ENCODE results near the gene ACOX3.
"Not testable (repeated sequence)": the region's sequence is repeated elsewhere in the genome, so short reads cannot be mapped to it uniquely, and the experiment has no call there.

Gene ACOX3

DNA sequence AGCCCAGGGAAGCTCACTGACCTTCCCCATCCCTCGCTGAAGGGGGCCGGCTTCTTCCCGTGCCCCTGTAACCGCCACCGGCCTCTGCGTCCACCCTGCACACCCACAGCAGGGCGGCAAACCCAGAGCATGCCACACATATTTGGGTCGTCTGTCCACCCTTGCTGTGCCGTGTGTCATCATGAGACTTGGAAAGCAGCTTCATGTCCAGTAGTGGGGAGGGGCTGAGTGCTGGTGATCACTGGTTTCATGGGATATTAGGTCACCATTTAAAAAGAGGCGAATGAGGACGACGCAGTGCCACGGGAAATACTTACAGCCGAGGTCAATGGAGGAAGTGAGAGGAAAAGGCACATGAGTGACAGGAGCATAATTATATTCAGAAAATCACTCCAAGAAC lies 96.1 kb downstream of the ACOX3 start:
- H3K27ac ChIP-seq = no peak overlapping the region
- TF ChIP-seq, protein P1, sequence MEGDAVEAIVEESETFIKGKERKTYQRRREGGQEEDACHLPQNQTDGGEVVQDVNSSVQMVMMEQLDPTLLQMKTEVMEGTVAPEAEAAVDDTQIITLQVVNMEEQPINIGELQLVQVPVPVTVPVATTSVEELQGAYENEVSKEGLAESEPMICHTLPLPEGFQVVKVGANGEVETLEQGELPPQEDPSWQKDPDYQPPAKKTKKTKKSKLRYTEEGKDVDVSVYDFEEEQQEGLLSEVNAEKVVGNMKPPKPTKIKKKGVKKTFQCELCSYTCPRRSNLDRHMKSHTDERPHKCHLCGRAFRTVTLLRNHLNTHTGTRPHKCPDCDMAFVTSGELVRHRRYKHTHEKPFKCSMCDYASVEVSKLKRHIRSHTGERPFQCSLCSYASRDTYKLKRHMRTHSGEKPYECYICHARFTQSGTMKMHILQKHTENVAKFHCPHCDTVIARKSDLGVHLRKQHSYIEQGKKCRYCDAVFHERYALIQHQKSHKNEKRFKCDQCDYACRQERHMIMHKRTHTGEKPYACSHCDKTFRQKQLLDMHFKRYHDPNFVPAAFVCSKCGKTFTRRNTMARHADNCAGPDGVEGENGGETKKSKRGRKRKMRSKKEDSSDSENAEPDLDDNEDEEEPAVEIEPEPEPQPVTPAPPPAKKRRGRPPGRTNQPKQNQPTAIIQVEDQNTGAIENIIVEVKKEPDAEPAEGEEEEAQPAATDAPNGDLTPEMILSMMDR (conservative IDR thresholded peaks at IDR 0.05) = no peak
- no peak for TF ChIP-seq ZFX (IDR thresholded peaks at IDR 0.05)

DNA sequence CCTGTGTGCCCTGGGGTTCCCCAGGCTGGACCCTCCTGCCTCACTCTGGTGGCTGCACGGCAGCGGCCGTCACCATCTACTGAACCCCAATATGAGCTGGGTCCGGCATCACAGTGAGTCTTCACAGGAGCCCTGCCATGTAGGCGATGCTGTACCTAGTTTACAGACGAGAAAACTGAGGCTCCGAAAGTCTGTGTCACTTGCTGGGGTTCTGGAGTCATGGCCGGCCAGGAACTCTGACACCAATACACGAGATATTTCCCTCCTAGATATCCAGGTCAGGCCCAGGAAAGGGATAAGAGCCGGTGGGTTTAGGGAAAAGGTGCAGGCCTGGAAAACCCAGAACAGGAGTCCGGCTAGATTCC lies 96.6 kb downstream of the ACOX3 start:
- no peak overlapping the region for H3K27ac ChIP-seq
- TF ChIP-seq, protein P1 (conservative IDR thresholded peaks at IDR 0.05) = no peak
- TF ChIP-seq ZFX (IDR thresholded peaks at IDR 0.05) = no peak

DNA sequence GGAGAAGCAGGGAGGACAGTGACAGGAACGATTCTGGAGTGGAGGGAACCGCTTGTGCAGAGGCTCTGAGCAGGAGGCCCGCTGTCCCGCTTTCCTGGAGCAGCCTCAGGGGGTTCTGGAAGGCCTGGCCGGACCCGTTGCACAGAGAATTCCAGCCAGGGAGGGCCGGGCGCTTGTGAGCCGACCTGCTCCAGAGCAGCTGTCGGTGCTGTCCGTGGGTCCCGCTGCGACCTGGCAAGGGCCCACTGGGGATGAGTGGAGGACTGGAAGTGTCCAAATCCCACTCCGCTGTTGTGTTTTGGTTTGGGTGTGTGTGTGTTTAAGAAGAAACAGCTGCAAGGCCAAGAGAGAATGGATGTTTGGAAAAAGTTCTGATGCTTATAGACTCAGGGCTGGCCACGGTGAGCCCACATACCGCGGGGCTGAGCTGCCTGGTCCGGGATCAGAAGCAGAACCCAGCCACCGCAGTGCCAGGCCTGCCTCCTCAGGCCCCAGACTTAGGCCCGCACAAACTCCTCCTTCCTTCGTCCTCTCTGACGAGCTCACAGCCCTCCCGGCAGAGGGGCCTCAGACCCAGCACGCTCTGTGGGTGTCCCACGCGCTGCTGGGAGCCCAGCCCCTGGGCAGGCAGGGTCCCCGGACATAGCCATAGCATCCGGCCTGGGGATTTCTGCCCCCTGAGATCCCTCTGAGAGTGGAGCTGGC lies 97.1 kb downstream of the ACOX3 start:
- TF ChIP-seq ZFX (IDR thresholded peaks at IDR 0.05) = no peak
- TF ChIP-seq, protein P1 (conservative IDR thresholded peaks at IDR 0.05) = no peak
- no peak overlapping the region for H3K27ac ChIP-seq

DNA sequence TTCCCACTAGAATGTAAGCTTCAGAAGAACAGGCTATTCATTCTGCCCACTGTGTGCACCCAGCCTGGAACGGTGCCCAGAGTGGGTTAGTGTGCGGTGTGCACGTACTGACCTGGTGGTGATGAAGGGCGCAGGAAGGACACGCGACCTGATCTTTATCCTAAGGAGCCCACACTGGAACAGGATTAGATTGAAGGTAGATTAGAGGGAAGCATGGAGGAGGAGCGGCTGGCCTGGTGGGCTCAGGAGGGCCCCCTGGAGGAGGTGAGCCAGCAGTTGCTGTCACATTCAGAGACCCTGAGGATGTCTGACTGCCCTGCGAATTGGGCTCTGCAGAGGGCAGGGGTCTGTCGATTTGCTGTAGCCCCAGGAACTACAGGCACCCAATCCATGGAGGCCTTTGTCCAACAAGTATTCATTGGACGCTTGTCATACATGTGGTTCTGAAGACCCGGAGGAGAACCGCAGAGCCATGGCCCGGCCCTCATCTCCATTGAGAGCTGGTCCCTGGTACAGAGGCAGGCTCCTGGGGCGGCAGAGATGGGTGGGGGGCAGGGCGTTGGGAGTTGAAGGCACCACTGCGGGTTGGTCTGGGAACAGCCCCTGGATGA lies 97.8 kb downstream of the ACOX3 start:
- no peak for TF ChIP-seq ZFX (IDR thresholded peaks at IDR 0.05)
- TF ChIP-seq, protein P1 (conservative IDR thresholded peaks at IDR 0.05) = no peak
- no peak overlapping the region for H3K27ac ChIP-seq

DNA sequence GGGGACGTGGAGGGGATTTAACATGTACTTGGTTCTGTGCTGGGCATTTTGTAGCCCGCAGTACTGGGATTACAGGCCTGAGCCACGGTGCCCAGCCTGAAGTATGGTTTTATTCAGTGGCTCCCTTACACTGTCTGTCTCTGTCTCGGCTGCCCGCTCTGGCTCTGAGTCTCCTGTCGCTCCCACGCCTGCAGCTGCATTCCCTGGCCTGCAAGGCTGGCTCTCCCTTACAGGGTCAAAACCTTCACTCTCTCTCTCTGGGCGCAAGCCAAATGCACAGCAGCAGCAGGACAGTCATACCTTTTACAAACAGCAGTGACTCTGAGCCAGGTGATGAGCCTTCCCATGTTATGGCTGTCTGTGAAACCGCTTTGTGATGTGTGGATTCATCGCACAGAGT lies 98.8 kb downstream of the ACOX3 start:
- no peak overlapping the region for H3K27ac ChIP-seq
- TF ChIP-seq, protein P1 (conservative IDR thresholded peaks at IDR 0.05) = no peak
- TF ChIP-seq ZFX (IDR thresholded peaks at IDR 0.05) = no peak

DNA sequence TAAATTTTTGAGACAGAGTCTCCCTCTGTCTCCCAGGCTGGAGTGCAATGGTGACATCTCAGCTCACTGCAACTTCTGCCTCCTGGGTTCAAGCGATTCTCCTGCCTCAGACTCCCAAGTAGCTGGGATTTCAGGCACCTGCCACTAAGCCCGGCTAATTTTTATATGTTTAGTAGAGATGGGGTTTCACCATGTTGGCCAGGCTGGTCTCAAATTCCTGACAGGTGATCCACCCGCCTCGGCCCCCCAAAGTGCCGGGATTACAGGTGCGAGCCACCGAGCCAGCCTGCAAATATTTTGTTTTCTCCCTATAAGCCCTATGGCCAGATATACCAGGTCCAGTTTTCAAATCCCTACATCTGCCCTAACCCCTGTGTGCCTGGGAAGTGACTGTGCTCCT lies 99.2 kb downstream of the ACOX3 start:
- H3K27ac ChIP-seq = not testable (repeated sequence)

DNA sequence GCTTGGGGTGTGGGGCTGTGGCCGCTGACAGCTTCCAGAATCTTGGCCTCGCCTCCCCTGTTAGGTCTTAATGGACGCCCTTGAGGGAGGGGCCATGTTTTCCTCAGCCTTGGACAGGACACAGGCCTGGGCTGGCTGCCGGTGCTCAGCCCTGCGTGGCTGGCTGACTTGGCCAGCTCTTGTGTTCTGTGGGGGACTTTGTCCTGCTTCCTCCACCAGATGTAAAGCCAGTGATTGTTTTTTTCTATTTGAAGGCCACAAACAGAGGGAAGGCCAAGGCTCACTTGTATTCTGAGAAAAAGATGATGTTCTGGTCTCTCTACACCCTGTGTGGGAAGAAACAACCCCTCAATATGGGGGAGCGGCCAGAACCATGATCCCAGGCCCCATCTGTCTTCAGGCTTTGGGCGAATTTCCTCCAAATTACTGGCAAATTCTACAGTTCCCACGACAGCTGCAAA lies 99.7 kb downstream of the ACOX3 start:
- no peak for TF ChIP-seq ZFX (IDR thresholded peaks at IDR 0.05)
- TF ChIP-seq, protein P1 (conservative IDR thresholded peaks at IDR 0.05) = no peak
- no peak overlapping the region for H3K27ac ChIP-seq
